ENCODE data around the gene SLC13A4.

GRCh38 chr7:135687466-135687865, 40.5 kb downstream of the SLC13A4 start:
- TF ChIP-seq CTCF (IDR thresholded peaks at IDR 0.05 in 4 of 5, conservative IDR thresholded peaks at IDR 0.05 in 1 of 5): no peak
- no peak for TF ChIP-seq POLR2A (IDR thresholded peaks at IDR 0.05)

Measured in gastrocnemius medialis (tissue), 4 donors.